COLO668 (cell line): Measurements from ENCODE around the gene DYSF.

ENCODE experiments used
- DNase-seq: peaks from one replicate; lab custom pipeline; 2025; ENCODE audit not compliant: unreplicated experiment; lab: John Stamatoyannopoulos, UW

Gene DYSF

GRCh38 chr2:71685073-71685848, 231.9 kb downstream of the DYSF start:
- no peak for DNase-seq

- DNase-seq, result no peak
These were observed 232.7 kb downstream of the DYSF start for GRCh38 chr2:71685941-71686611.

GRCh38 chr2:71686781-71687180, 233.4 kb downstream of the DYSF start:
- DNase-seq, result no peak

GRCh38 chr2:71687412-71687811, 234.1 kb downstream of the DYSF start:
- DNase-seq, result no peak

- no peak for DNase-seq
These were observed 235.2 kb downstream of the DYSF start for GRCh38 chr2:71688530-71688929.

GRCh38 chr2:71689393-71689792, 236.0 kb downstream of the DYSF start:
- DNase-seq, result no peak

GRCh38 chr2:71689968-71690834, 236.8 kb downstream of the DYSF start:
- no peak for DNase-seq

- DNase-seq, result no peak
These were observed 237.6 kb downstream of the DYSF start for GRCh38 chr2:71690876-71691475.

GRCh38 chr2:71691747-71692441, 238.5 kb downstream of the DYSF start:
- no peak for DNase-seq

- no peak for DNase-seq
These were observed 239.4 kb downstream of the DYSF start for GRCh38 chr2:71692621-71693277.

GRCh38 chr2:71693286-71694270, 240.2 kb downstream of the DYSF start:
- no peak for DNase-seq

- DNase-seq, result no peak
These were observed 241.3 kb downstream of the DYSF start for GRCh38 chr2:71694501-71695234.

GRCh38 chr2:71695235-71696120, 242.1 kb downstream of the DYSF start:
- no peak for DNase-seq

- no peak for DNase-seq
These were observed 243.0 kb downstream of the DYSF start for GRCh38 chr2:71696381-71696780.

- no peak for DNase-seq
These were observed 244.0 kb downstream of the DYSF start for GRCh38 chr2:71697106-71698004.

GRCh38 chr2:71699428-71699827, 246.1 kb downstream of the DYSF start:
- no peak for DNase-seq
